BJ (cell line): Measurements from ENCODE around the gene CBFA2T2. TPM values are rescaled to one million over a fixed set of nuclear protein-coding genes. Genes with fewer than 3 reads are reported as not detected.

Experiments
- CTCF ChIA-PET: fragments of 350-600 bp; formaldehyde crosslinking; extraction: SDS; loops from one replicate; lab custom pipeline; 2021; ENCODE audit warnings: antibody characterized with exemption, inconsistent platforms; lab: Yijun Ruan, JAX
- POLR2A ChIA-PET: fragments of 300-600 bp; sonication (Branson Sonifier 250); formaldehyde crosslinking; extraction: SDS; loops from one replicate; lab custom pipeline; 2021; ENCODE audit warnings: antibody characterized with exemption; lab: Charles Lee
- DNase-seq: peaks from one replicate; pipeline ENCODE4 v3.0.0-alpha.2; 2011; ENCODE audit warnings: low read depth
- H3K27me3 ChIP-seq: 2 replicates; pipeline ENCODE4 v1.6.0; 2011; ENCODE audit warnings: low read length; ENCODE audit not compliant: control insufficient read depth, insufficient read depth
- H3K36me3 ChIP-seq: 2 replicates; pipeline ENCODE4 v1.5.1; 2011; ENCODE audit warnings: low read length; ENCODE audit not compliant: control insufficient read depth, insufficient read depth
- H3K4me3 ChIP-seq: 2 replicates; pipeline ENCODE4 v1.5.1; 2011; ENCODE audit warnings: low read depth, mild to moderate bottlenecking, control low read depth, low read length
- CTCF ChIP-seq: IDR thresholded peaks from 2 replicates; pipeline ENCODE4 v1.5.1; 2011; ENCODE audit warnings: low read depth, mild to moderate bottlenecking, control low read depth, inconsistent platforms, low read length, moderate library complexity; ENCODE audit not compliant: insufficient read depth
- polyA plus RNA-seq: library from polyadenylated mRNA; depleted of rRNA; stranded (reverse); fragments of >200 nt; gene quantifications from 2 replicates; pipeline ENCODE4 v1.2.3, GENCODE V29; 2011

The CBFA2T2 gene
- polyA plus RNA-seq, 1 experiment, result 7.6 TPM

- DNase-seq, result no peak
- TF ChIP-seq CTCF, result no peak
- POLR2A ChIA-PET, result no interaction called here
These were observed 132.0 kb downstream of the CBFA2T2 start for GRCh38 chr20:33621717-33622400.

GRCh38 chr20:33622705-33623365 lies 132.9 kb downstream of the CBFA2T2 start:
- Histone ChIP-seq H3K36me3 (peaks cover 5% of the 10 kb centered on the region), H3K27me3 (no peaks in the 10 kb centered on the region), H3K4me3 (no peak overlapping the region)
- DNase-seq, result no peak
- CTCF ChIA-PET, result interaction anchor here (0.6 to 0.7 kb wide), 2 partner anchors 31 to 818 kb away, joined by 3 read pairs; no protein-coding TSS in a partner anchor
- POLR2A ChIA-PET, result no interaction called here
- TF ChIP-seq CTCF, result no peak

More at GRCh38 chr20:33621717-33622400, 132.0 kb downstream of the CBFA2T2 start:
- H3K36me3 ChIP-seq, result peaks cover 5% of the 10 kb centered on the region
- H3K4me3 ChIP-seq, result no peak overlapping the region
- CTCF ChIA-PET, result interaction anchor here (0.6 kb wide), 1 partner anchor 819 kb away, joined by 3 read pairs; no protein-coding TSS in a partner anchor
- no peaks in the 10 kb centered on the region for H3K27me3 ChIP-seq

- POLR2A ChIA-PET, result no interaction called here
- Histone ChIP-seq H3K4me3 (no peak overlapping the region), H3K27me3 (no peaks in the 10 kb centered on the region), H3K36me3 (peaks cover 7% of the 10 kb centered on the region)
- TF ChIP-seq CTCF, result no peak
- no peak for DNase-seq
- CTCF ChIA-PET, result interaction anchor here (1.1 kb wide), 1 partner anchor 29 kb away, joined by 3 read pairs; no protein-coding TSS in a partner anchor
These were observed 134.5 kb downstream of the CBFA2T2 start for GRCh38 chr20:33624399-33624798.

- ChIA-PET CTCF (interaction anchor here (0.6 to 1.2 kb wide), 4 partner anchors 16 to 860 kb away, joined by 3 read pairs; no protein-coding TSS in a partner anchor), POLR2A (no interaction called here)
- H3K27me3 ChIP-seq, result no peaks in the 10 kb centered on the region
- no peak for DNase-seq
- H3K36me3 ChIP-seq, result peaks cover 8% of the 10 kb centered on the region
- no peak for TF ChIP-seq CTCF
- H3K4me3 ChIP-seq, result no peak overlapping the region
These were observed 136.3 kb downstream of the CBFA2T2 start for GRCh38 chr20:33626190-33626589.

- CTCF ChIA-PET, result no interaction called here
- no peaks in the 10 kb centered on the region for H3K27me3 ChIP-seq
- POLR2A ChIA-PET, result no interaction called here
- DNase-seq, result no peak
- peaks cover 10% of the 10 kb centered on the region for H3K36me3 ChIP-seq
- H3K4me3 ChIP-seq, result no peak overlapping the region
- TF ChIP-seq CTCF, result no peak
These were observed 137.8 kb downstream of the CBFA2T2 start for GRCh38 chr20:33627577-33628216.
